ENCODE results near the gene FSTL5.
"Not testable (repeated sequence)": the region's sequence is repeated elsewhere in the genome, so short reads cannot be mapped to it uniquely, and the experiment has no call there.

FSTL5 gene

GRCh38 chr4:161841759-161842158, 322.0 kb downstream of the FSTL5 start:
- no peak for DNase-seq (ENCODE audit: low read depth)

- no peak for DNase-seq (ENCODE audit: low read depth)
Measured at GRCh38 chr4:161829591-161829990, 334.2 kb downstream of the FSTL5 start.

- DNase-seq (ENCODE audit: low read depth): no peak
Measured at GRCh38 chr4:161828061-161828460, 335.7 kb downstream of the FSTL5 start.

GRCh38 chr4:161827013-161827412, 336.8 kb downstream of the FSTL5 start:
- no peak for DNase-seq (ENCODE audit: low read depth)

GRCh38 chr4:161823450-161823849, 340.4 kb downstream of the FSTL5 start:
- DNase-seq (ENCODE audit: low read depth): no peak

GRCh38 chr4:161822174-161822573, 341.6 kb downstream of the FSTL5 start:
- DNase-seq (ENCODE audit: low read depth): no peak

- DNase-seq (ENCODE audit: low read depth): no peak
Measured at GRCh38 chr4:161817914-161818313, 345.9 kb downstream of the FSTL5 start.

- no peak for DNase-seq (ENCODE audit: low read depth)
Measured at GRCh38 chr4:161816958-161817357, 346.8 kb downstream of the FSTL5 start.

- no peak for DNase-seq (ENCODE audit: low read depth)
Measured at GRCh38 chr4:161815841-161816240, 348.0 kb downstream of the FSTL5 start.

- no peak for DNase-seq (ENCODE audit: low read depth)
Measured at GRCh38 chr4:161813889-161814288, 349.9 kb downstream of the FSTL5 start.

GRCh38 chr4:161813389-161813788, 350.4 kb downstream of the FSTL5 start:
- no peak for DNase-seq (ENCODE audit: low read depth)

GRCh38 chr4:161803171-161803570, 360.6 kb downstream of the FSTL5 start:
- DNase-seq (ENCODE audit: low read depth): no peak

- DNase-seq (ENCODE audit: low read depth): no peak
Measured at GRCh38 chr4:161799710-161800109, 364.1 kb downstream of the FSTL5 start.

- DNase-seq (ENCODE audit: low read depth): no peak
Measured at GRCh38 chr4:161792991-161793390, 370.8 kb downstream of the FSTL5 start.

- no peak for DNase-seq (ENCODE audit: low read depth)
Measured at GRCh38 chr4:161791796-161792556, 371.8 kb downstream of the FSTL5 start.

GRCh38 chr4:161767116-161767515, 396.7 kb downstream of the FSTL5 start:
- no peak for DNase-seq (ENCODE audit: low read depth)

GRCh38 chr4:161762796-161763195, 401.0 kb downstream of the FSTL5 start:
- DNase-seq (ENCODE audit: low read depth): no peak

- DNase-seq (ENCODE audit: low read depth): no peak
Measured at GRCh38 chr4:161760008-161760407, 403.8 kb downstream of the FSTL5 start.

GRCh38 chr4:161758412-161758811, 405.4 kb downstream of the FSTL5 start:
- not testable (repeated sequence) for DNase-seq (ENCODE audit: low read depth)

- DNase-seq (ENCODE audit: low read depth): no peak
Measured at GRCh38 chr4:161728929-161729328, 434.9 kb downstream of the FSTL5 start.

GRCh38 chr4:161721947-161722346, 441.9 kb downstream of the FSTL5 start:
- DNase-seq (ENCODE audit: low read depth): no peak

GRCh38 chr4:161717084-161717483, 446.7 kb downstream of the FSTL5 start:
- no peak for DNase-seq (ENCODE audit: low read depth)

- no peak for DNase-seq (ENCODE audit: low read depth)
Measured at GRCh38 chr4:161714931-161715330, 448.9 kb downstream of the FSTL5 start.

GRCh38 chr4:161714022-161714751, 449.6 kb downstream of the FSTL5 start:
- no peak for DNase-seq (ENCODE audit: low read depth)

All from stimulated activated CD8-positive, alpha-beta memory T cell treated with anti-CD3 and anti-CD28 coated beads, Interleukin-4, amount 100 ng/mL, for 24 hours (primary cell).